Measurements from ENCODE around the gene ANHX.

The ANHX gene

DNA sequence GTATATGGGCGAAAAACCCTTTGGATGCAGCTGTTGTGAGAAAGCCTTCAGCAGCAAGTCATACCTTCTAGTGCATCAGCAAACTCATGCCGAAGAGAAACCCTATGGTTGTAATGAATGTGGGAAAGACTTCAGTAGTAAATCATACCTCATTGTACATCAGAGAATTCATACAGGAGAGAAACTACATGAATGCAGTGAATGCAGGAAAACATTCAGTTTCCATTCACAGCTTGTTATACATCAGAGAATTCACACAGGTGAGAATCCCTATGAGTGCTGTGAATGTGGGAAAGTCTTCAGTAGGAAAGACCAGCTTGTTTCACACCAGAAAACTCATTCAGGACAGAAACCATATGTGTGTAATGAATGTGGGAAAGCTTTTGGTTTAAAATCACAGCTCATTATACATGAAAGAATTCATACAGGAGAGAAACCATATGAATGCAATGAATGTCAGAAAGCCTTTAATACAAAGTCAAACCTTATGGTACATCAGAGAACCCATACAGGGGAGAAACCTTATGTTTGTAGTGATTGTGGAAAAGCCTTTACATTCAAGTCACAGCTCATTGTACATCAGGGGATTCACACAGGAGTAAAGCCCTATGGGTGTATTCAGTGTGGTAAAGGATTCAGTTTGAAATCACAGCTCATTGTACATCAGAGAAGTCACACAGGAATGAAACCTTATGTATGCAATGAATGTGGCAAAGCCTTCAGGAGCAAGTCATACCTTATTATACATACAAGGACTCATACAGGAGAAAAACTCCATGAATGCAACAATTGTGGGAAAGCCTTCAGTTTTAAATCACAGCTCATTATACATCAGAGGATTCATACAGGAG, 33.0 kb downstream of the ANHX start:
- no peak for DNase-seq (ENCODE audit: low spot score)

DNA sequence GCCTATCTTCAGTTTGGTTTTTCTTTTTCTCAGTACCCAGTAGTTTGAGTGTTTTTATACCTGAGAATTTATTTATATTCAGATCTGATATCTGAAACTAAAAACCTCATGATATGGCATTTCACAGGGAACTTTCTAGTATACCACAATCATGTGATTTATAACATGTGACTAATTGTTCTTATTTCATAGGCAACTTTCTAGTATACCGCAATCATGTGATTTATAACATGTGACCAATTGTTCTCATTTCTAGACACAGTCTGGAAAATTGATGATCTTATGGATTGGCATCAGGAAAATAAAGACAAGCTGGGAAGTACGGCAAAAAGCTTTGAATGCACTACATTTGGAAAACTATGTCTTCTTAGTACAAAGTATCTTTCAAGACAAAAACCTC, 33.8 kb downstream of the ANHX start:
- DNase-seq (ENCODE audit: low spot score) = no peak

DNA sequence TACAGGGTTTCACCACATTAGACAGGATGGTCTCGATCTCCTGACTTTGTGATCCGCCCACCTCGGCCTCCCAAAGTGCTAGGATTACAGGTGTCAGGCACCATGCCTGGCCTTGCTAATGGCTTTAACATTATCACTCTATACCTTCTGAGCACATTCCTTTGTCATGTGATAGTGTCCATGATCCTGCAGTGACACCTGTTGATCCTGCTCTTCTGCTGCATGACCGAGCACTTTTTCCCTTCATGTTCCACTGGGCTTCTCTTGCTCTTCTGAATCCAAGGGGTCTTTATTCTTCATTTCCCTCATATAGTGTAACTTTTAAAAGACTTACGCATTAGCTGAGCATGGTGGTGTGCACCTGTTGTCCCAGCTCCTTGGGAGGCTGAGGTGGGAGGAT, 42.8 kb downstream of the ANHX start:
- DNase-seq (ENCODE audit: low spot score) = no peak

DNA sequence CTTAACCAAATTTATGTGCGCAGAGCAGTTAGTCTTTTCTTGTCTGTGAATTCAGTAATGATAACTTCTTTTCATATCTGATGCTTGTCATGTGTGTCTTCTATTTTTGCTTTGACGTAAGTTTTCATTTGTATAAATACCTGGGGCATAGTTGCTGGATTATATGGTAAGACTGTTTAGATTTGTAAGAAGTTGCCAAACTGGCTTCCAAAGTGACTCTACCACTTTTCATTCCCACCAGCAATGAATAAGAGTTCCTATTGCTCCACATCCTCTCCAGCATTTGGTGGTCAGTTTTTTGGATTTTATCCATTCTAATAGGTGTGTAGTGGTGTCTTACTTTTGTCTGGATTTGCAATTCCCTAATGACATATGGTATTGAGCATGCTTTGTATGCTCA, 45.5 kb downstream of the ANHX start:
- no peak for DNase-seq (ENCODE audit: low spot score)

DNA sequence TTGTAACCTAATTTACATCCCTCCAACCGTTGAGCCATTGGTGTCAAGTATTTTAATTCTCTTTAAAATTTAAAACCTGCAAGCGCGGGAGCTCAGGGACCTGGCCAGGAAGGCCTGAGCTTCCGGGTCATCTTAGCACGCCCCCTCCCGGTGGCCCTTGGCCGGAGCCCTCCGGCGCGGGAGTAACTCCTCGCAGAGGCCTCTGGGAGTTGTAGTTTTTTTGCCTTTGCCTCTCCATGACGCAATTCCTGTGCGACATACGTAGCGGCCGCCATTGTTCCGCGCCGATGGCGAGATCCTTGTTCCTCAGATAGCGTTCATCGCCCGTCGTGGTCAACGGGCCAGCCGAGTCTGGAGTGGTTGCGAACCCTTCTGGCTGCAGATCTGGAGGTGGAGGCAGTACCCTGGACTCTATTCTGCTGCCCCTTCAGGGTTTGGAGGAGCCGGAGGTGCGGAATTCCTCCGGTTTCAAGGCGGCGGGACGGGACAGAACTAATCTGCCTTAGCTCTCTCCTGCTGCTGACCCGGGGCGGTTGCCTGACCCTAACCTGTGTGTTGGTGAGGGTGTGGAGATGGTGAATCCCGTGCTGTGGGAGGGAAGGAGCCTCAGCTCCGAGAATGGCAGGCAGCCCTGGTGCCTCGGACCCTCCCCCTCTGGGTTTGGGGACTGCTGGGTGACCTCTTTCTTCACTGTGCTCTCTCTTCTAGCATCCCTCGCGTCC, 54.3 kb downstream of the ANHX start, which contains the start of gene ZNF268:
Gene ZNF268, plus strand, starts transcription at position 258 of the 722 bp plus-strand sequence. CDS start 503 bp downstream, outside the sequence.
- DNase-seq (ENCODE audit: low spot score) = peak; percentile 93

DNA sequence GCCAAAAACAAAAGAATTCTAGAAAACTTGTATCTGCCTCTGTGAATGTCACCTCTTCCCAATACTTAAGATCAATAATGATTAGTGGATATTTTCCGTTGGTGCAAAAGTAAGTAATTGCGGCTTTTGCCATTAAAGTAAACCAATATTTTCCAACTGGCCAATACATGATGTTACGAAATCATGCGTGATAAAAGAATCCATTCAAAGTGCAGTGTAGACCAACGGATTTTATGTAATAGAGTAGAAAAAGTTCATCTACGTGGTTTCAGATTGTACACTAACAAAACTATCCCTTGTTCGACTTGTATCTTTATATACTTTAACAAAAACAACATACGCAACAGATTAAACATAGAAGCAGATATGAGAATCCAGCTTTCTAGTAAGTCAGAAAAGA, 55.0 kb downstream of the ANHX start:
- DNase-seq (ENCODE audit: low spot score) = no peak

DNA sequence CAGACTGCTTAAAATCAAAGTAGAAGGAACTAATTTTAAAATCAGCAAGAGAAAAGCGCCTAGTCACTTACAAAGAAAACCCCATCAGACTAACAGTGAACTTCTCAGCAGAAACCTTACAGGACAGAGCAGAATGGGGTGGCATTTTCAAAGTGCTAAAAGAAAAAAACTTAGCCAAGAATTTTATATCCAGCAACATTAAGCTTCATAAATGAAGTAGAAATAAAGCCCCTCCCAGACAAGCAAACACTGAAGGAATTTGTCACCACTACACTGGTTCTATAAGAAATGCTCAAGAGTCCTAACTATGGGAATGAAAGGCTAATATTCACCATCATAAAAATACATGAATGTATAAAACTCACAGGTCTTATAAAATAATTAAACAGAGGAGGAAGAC, 60.8 kb downstream of the ANHX start:
- DNase-seq (ENCODE audit: low spot score) = no peak

DNA sequence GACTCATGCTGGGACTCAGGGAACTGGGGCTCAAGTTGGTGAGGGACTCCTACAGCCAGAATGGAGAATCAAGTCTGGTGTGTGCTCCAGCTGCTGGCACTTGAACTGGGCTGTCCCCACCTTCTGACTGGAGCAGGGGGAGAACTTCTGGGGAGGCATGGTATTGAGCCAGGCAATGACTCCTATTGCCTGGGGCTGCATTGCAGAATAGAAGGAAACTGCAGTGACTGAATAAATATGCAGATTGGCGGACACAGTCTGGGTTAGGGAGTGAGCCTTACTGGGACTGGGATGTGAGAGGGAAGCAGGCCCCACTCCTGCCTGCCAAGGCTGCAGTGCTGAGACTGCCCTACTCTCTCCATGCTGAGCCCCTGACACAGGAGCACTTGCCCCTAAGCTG, 63.2 kb downstream of the ANHX start:
- no peak for DNase-seq (ENCODE audit: low spot score)

Measured in CD4-positive, alpha-beta T cell treated with Interleukin-2 at 100 ng/mL for 4 hours (primary cell).